ENCODE data around the gene WFS1.

The WFS1 gene

DNA sequence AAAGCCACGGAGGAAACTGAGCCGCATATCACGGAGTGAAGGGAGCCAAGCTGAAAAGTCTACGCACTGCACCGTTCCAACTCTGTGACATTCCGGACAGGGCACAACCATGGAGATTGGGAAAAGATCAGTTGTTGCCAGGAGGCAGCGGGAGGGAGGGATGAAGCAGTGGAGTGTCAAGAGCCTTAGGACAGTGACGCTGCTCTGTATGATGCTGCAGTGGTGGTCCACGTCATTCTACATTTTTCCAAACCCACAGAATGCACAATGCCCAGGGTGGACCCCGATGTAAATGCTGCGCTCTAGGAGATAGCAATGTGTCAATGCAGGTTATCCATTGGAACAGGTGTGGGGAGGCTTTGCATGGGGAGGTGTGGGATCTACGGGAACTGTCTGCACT is 7.5 kb upstream of the WFS1 start:
- DNase-seq (ENCODE audit: low spot score): no peak

GRCh38 chr4:6262847-6263487 is 6.7 kb upstream of the WFS1 start:
- DNase-seq (ENCODE audit: low spot score): no peak

- DNase-seq (ENCODE audit: low spot score): no peak
Observed at GRCh38 chr4:6263526-6264224, 6.0 kb upstream of the WFS1 start.

- DNase-seq (ENCODE audit: low spot score): no peak
Observed at GRCh38 chr4:6264225-6264540, 5.5 kb upstream of the WFS1 start.

GRCh38 chr4:6265546-6265945 is 4.1 kb upstream of the WFS1 start:
- DNase-seq (ENCODE audit: low spot score): no peak

- DNase-seq (ENCODE audit: low spot score): no peak
Observed at GRCh38 chr4:6267573-6267972, 2.1 kb upstream of the WFS1 start.

- no peak for DNase-seq (ENCODE audit: low spot score)
Observed at GRCh38 chr4:6268650-6269615, 717 bp upstream of the WFS1 start.

- DNase-seq (ENCODE audit: low spot score): no peak
Observed at GRCh38 chr4:6270636-6271121, 1.0 kb downstream of the WFS1 start.

- DNase-seq (ENCODE audit: low spot score): no peak
Observed at GRCh38 chr4:6271206-6271605, 1.6 kb downstream of the WFS1 start.

GRCh38 chr4:6271701-6272465 is 2.2 kb downstream of the WFS1 start:
- no peak for DNase-seq (ENCODE audit: low spot score)

GRCh38 chr4:6272863-6273660 is 3.4 kb downstream of the WFS1 start:
- no peak for DNase-seq (ENCODE audit: low spot score)

DNA sequence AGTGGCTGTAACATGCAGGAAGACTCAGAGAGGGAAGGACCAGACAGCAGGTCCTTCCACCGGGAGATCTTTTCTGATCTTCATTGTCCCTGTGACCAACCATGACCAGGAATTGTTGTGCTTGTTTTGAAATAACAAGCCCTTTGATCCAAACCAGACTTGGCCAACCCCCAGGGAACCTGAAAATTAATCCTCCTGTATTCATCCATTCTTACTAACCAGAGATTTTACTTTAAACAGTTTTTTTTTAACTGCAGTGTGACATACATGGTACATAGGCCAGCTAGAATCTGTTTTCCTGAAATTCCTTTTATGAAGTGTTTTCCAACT is 4.0 kb downstream of the WFS1 start:
- no peak for DNase-seq (ENCODE audit: low spot score)

- no peak for DNase-seq (ENCODE audit: low spot score)
Observed at GRCh38 chr4:6275351-6275750, 5.7 kb downstream of the WFS1 start.

DNA sequence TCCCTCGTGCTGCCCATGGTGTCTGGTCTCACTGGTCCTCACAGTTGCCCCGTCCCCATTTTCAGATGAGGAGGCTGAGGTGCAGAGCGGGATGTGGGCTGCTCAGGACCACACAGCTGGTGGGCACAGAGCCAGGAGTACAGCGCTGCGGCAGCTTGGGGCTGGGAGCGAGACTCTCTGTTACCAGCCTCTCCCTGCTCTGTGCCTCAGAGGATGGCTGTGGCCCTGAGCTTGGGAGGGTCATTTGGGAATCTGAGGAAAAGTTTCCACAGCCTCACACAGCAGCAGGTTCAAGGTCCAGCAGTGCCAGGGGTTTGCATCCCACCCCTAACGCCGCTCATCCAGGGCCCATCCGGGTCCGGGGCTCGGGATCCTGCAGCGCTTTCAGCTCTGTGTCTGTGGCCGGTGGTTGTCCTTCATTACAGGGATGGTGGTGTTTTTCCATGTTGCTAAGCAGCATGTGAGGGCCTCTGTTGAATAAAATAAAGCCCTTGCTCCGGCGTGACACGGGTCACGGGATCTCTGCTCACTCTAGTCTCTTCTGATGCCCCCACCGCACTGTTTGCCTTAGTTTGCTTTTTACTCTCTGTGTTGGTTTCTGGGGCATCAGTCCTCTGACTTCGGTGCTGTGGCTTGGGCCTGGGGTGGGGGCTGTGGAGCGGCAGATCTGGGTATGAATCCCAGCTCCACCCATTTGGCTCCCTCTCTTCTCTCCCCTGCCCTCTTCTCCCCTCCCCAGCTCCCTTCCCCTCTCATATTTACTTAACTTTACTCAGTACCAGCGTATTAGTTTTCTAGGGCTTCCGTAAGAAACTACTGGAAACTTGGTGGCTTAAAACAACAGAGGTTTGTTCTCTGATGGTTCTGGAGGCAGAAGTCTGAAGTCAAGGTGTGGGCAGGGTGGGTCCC is 6.5 kb downstream of the WFS1 start:
- DNase-seq (ENCODE audit: low spot score): peak; percentile 34

DNA sequence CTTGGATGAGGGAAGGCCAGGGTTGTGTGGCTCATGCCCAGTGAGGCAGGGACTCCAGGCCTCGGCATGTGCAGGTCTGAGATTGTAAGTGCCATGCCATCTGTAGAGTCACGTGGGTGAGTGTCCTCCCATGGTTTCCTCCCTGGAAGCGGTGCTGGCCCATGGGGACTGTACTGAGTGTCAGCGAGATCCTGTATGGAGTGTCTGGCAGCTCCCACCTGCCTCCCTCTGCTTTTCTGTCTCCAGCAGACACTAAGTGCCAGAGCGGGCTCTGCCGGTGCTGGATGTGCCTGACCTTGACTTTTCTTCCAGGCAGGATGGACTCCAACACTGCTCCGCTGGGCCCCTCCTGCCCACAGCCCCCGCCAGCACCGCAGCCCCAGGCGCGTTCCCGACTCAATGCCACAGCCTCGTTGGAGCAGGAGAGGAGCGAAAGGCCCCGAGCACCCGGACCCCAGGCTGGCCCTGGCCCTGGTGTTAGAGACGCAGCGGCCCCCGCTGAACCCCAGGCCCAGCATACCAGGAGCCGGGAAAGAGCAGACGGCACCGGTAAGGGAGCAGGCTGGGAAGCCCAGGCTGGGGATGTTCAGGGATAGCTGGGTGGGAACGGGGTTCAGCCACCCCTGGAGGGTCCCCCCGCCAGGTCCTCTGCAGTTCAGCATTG is 7.6 kb downstream of the WFS1 start:
- no peak for DNase-seq (ENCODE audit: low spot score)

DNA sequence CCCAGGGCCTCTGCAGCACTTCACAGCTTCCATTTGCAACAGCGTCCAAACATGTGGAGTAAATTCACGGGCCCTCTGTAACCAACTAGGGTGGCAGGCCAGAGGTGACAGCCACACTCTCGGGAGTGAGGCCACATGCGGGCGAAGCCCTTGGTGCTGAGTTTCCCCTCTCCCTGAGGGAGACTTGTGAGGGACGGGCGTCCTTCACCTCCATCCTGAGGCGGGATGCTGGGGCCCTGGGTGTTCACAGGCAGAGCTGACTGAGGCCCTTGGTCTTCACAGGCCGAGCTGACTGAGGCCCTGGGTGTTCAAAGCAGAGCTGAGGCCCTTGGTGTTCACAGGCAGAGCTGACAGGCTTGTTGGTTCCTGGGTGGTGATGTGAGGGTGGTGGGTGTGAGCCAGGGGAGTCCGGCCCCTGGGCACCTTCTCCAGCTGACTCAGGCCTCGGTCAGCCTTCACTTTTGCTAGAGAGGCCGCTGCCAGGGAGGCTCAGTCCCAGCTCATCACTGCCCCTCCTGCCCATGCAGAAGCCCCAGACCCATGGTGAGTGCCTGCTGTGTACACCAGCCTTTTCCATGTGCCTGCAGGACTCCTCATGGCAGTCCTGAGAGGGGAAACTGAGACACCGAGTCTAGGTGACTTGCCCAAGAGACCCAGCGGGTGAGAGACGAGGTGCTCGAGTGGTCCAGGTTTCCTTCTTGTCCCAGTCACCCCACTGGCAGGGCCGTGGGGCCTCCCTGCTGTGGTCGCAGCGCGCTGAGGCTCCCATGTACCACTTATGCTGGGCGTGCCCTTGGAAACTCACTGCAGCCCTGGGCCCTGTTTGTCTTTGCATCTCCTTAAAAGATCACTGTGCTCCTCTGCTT is 8.5 kb downstream of the WFS1 start:
- DNase-seq (ENCODE audit: low spot score): no peak

- peak; percentile 37 for DNase-seq (ENCODE audit: low spot score)
Observed at GRCh38 chr4:6278801-6279197, 9.1 kb downstream of the WFS1 start.

- DNase-seq (ENCODE audit: low spot score): no peak
Observed at GRCh38 chr4:6279582-6280289, 10.1 kb downstream of the WFS1 start.

Measured in HuH-7 (cell line).